ENCODE measurements around the gene LENG1. TPM values are rescaled to one million over a fixed set of nuclear protein-coding genes. Genes with fewer than 3 reads are reported as not detected.
A peak's percentile ranks its signal among the peaks of the same experiment; 100 is the strongest.

The LENG1 gene
- polyA plus RNA-seq, 1 donor from 2014 or later, result 17.0 TPM

DNA sequence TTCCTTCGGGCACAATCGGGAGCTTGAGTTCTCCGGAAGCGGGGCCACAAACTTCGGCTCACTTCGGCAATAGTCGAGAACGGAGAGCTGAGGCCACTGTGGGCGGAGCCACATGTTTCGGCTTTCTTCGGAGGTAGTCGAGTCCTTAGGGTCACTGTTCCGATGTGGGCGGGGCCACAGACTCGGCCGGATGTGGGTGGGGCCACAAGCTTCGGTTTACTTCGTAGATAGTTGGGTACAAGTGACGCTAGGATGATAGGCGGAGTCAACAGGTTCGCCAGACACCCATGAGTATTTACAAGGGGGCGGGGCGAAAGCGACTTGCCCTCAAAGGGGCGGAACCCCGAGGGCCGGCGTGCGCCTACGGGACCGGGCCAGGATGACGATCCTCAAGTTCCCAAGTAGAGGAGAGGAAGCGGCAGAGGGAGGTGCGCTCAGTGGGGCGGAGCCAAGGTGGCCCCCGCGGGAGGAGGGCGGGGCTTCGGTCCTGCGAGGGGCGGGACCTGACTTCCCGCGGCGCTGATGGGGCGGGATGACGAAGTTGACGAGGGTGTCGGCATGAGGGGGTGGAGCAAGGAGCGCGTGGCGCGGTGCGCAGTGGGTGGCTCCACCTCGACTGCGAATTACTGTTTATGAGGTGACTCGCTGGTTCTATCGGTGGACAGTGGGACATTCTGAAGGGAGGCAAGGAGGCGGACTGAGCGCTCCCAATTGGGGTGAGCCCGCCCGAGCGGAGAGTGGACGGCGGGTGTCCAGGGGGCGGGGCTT, 30.4 kb upstream of the LENG1 start:
- Histone ChIP-seq H3K9ac (ENCODE audit: low read length) (peak overlapping the region; percentile 92), H2AFZ (ENCODE audit: low read depth, low read length) (peak overlapping the region; percentile 95), H3K4me3 (ENCODE audit: low read length) (peak overlapping the region; percentile 99), H3F3A (ENCODE audit: insufficient read depth, low read length, poor library complexity, severe bottlenecking) (no peaks in the 10 kb centered on the region), H3K4me2 (ENCODE audit: low read length) (no peak overlapping the region), H3K27me3 (ENCODE audit: insufficient read depth, low read depth, low read length) (no peaks in the 10 kb centered on the region), H3K9me2 (ENCODE audit: insufficient read depth, low read length) (no peaks in the 10 kb centered on the region), H4K20me1 (ENCODE audit: insufficient read depth) (no peaks in the 10 kb centered on the region), H3K36me3 (ENCODE audit: insufficient read depth, low read length) (no peaks in the 10 kb centered on the region), H3K79me2 (replicated peaks; ENCODE audit: insufficient read depth, low read length) (peaks cover 18% of the 10 kb centered on the region), H3K27ac (ENCODE audit: low read length) (peak overlapping the region; percentile 95), H3K9me3 (ENCODE audit: low read length) (no peaks in the 10 kb centered on the region)
- TF ChIP-seq SMC3 (conservative IDR thresholded peaks at IDR 0.05; ENCODE audit: poor library complexity) (no peak), EP300 (conservative IDR thresholded peaks at IDR 0.05; ENCODE audit: poor library complexity, severe bottlenecking) (peak; percentile 82), POLR2AphosphoS5 (IDR thresholded peaks at IDR 0.05) (peak; percentile 80), MXI1 (conservative IDR thresholded peaks at IDR 0.05; ENCODE audit: poor library complexity, severe bottlenecking) (peak; percentile 79), EZH2 (IDR thresholded peaks at IDR 0.05; ENCODE audit: borderline replicate concordance, insufficient read depth, low read length, poor library complexity, severe bottlenecking) (no peak), RAD21 (conservative IDR thresholded peaks at IDR 0.05) (no peak), TAF1 (IDR thresholded peaks at IDR 0.05; ENCODE audit: low read depth) (no peak)
- TF ChIP-seq, protein P1, sequence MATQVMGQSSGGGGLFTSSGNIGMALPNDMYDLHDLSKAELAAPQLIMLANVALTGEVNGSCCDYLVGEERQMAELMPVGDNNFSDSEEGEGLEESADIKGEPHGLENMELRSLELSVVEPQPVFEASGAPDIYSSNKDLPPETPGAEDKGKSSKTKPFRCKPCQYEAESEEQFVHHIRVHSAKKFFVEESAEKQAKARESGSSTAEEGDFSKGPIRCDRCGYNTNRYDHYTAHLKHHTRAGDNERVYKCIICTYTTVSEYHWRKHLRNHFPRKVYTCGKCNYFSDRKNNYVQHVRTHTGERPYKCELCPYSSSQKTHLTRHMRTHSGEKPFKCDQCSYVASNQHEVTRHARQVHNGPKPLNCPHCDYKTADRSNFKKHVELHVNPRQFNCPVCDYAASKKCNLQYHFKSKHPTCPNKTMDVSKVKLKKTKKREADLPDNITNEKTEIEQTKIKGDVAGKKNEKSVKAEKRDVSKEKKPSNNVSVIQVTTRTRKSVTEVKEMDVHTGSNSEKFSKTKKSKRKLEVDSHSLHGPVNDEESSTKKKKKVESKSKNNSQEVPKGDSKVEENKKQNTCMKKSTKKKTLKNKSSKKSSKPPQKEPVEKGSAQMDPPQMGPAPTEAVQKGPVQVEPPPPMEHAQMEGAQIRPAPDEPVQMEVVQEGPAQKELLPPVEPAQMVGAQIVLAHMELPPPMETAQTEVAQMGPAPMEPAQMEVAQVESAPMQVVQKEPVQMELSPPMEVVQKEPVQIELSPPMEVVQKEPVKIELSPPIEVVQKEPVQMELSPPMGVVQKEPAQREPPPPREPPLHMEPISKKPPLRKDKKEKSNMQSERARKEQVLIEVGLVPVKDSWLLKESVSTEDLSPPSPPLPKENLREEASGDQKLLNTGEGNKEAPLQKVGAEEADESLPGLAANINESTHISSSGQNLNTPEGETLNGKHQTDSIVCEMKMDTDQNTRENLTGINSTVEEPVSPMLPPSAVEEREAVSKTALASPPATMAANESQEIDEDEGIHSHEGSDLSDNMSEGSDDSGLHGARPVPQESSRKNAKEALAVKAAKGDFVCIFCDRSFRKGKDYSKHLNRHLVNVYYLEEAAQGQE (IDR thresholded peaks at IDR 0.05; ENCODE audit: borderline replicate concordance), result no peak
- TF ChIP-seq, protein P2, sequence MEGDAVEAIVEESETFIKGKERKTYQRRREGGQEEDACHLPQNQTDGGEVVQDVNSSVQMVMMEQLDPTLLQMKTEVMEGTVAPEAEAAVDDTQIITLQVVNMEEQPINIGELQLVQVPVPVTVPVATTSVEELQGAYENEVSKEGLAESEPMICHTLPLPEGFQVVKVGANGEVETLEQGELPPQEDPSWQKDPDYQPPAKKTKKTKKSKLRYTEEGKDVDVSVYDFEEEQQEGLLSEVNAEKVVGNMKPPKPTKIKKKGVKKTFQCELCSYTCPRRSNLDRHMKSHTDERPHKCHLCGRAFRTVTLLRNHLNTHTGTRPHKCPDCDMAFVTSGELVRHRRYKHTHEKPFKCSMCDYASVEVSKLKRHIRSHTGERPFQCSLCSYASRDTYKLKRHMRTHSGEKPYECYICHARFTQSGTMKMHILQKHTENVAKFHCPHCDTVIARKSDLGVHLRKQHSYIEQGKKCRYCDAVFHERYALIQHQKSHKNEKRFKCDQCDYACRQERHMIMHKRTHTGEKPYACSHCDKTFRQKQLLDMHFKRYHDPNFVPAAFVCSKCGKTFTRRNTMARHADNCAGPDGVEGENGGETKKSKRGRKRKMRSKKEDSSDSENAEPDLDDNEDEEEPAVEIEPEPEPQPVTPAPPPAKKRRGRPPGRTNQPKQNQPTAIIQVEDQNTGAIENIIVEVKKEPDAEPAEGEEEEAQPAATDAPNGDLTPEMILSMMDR (IDR thresholded peaks at IDR 0.05; ENCODE audit: poor library complexity, severe bottlenecking), result peak; percentile 13

DNA sequence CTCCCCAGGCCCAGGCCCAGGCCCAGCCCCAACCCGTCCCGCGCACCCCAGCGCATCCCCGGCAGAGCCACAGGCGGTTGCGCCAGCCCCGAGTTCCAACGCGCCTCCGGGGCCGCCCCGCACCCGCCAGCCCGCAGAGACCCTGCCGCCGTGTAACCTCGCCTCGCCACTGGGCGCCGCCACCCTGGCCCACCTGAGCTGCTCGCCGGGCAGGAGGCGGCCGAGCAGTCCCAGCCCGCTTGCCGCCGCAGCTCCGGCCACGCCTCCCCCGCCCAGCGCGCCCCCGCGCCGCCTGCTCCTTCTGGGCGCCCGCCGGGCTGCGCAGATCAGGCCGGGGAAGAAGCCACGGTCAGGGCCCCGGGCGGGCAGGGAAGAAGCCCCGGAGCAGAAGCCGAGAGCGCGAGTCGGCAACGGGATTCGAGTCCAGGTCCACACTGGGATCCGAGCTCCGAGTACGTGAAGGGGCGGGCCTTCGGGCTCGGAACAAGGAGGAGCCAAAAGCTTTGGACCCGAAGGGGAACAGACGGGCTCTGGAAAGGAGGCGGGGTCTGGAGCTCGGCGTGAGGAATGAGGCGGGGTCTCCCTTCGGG, 29.7 kb upstream of the LENG1 start, which contains the start of gene MBOAT7:
TSS of gene MBOAT7 (minus strand) at position 436 of the 590 bp plus-strand sequence. CDS start 1,072 bp downstream, outside the sequence.
- peak within 1 kb of the TSS; percentile 95 for H3K27ac ChIP-seq (ENCODE audit: low read length)
- H3F3A ChIP-seq (ENCODE audit: insufficient read depth, low read length, poor library complexity, severe bottlenecking), result no peaks in the 10 kb centered on the region
- peak within 1 kb of the TSS; percentile 95 for H2AFZ ChIP-seq (ENCODE audit: low read depth, low read length)
- H3K79me2 ChIP-seq (replicated peaks; ENCODE audit: insufficient read depth, low read length), result peaks cover 18% of the 10 kb centered on the region
- no peaks in the 10 kb centered on the region for H3K27me3 ChIP-seq (ENCODE audit: insufficient read depth, low read depth, low read length)
- H3K4me3 ChIP-seq (ENCODE audit: low read length), result peak within 1 kb of the TSS; percentile 99
- H3K36me3 ChIP-seq (ENCODE audit: insufficient read depth, low read length), result no peaks in the 10 kb centered on the region
- no peaks in the 10 kb centered on the region for H3K9me3 ChIP-seq (ENCODE audit: low read length)
- no peaks in the 10 kb centered on the region for H4K20me1 ChIP-seq (ENCODE audit: insufficient read depth)
- peak within 1 kb of the TSS; percentile 92 for H3K9ac ChIP-seq (ENCODE audit: low read length)
- peak; percentile 79 for TF ChIP-seq POLR2AphosphoS5 (IDR thresholded peaks at IDR 0.05)
- TF ChIP-seq SMC3 (conservative IDR thresholded peaks at IDR 0.05; ENCODE audit: poor library complexity), result peak; percentile 71
- TF ChIP-seq MXI1 (conservative IDR thresholded peaks at IDR 0.05; ENCODE audit: poor library complexity, severe bottlenecking), result peak; percentile 90
- peak; percentile 64 for TF ChIP-seq RAD21 (conservative IDR thresholded peaks at IDR 0.05)
- TF ChIP-seq, protein P2 (IDR thresholded peaks at IDR 0.05; ENCODE audit: poor library complexity, severe bottlenecking), result peak; percentile 77
- peak; percentile 64 for TF ChIP-seq EP300 (conservative IDR thresholded peaks at IDR 0.05; ENCODE audit: poor library complexity, severe bottlenecking)
- TF ChIP-seq, protein P1 (IDR thresholded peaks at IDR 0.05; ENCODE audit: borderline replicate concordance), result peak; percentile 58
- TF ChIP-seq EZH2 (IDR thresholded peaks at IDR 0.05; ENCODE audit: borderline replicate concordance, insufficient read depth, low read length, poor library complexity, severe bottlenecking), result no peak
- TF ChIP-seq TAF1 (IDR thresholded peaks at IDR 0.05; ENCODE audit: low read depth), result peak; percentile 53
- H3K4me2 ChIP-seq (ENCODE audit: low read length), result peak within 1 kb of the TSS; percentile 70
- no peaks in the 10 kb centered on the region for H3K9me2 ChIP-seq (ENCODE audit: insufficient read depth, low read length)

Data from neural cell (in vitro differentiated cells).